BJ (cell line): ENCODE measurements around the gene VPS29. TPM values are rescaled to one million over a fixed set of nuclear protein-coding genes. Genes with fewer than 3 reads are reported as not detected.
A peak's percentile ranks its signal among the peaks of the same experiment; 100 is the strongest.

ENCODE experiments used
- CTCF ChIA-PET: fragments of 350-600 bp; formaldehyde crosslinking; extraction: SDS; loops from one replicate; lab custom pipeline; 2021; ENCODE audit warnings: antibody characterized with exemption, inconsistent platforms; lab: Yijun Ruan, JAX
- POLR2A ChIA-PET: fragments of 300-600 bp; sonication (Branson Sonifier 250); formaldehyde crosslinking; extraction: SDS; loops from one replicate; lab custom pipeline; 2021; ENCODE audit warnings: antibody characterized with exemption; lab: Charles Lee
- DNase-seq: peaks from one replicate; pipeline ENCODE4 v3.0.0-alpha.2; 2011; ENCODE audit warnings: low read depth
- H3K27me3 ChIP-seq: 2 replicates; pipeline ENCODE4 v1.6.0; 2011; ENCODE audit warnings: low read length; ENCODE audit not compliant: control insufficient read depth, insufficient read depth
- H3K36me3 ChIP-seq: 2 replicates; pipeline ENCODE4 v1.5.1; 2011; ENCODE audit warnings: low read length; ENCODE audit not compliant: control insufficient read depth, insufficient read depth
- H3K4me3 ChIP-seq: 2 replicates; pipeline ENCODE4 v1.5.1; 2011; ENCODE audit warnings: low read depth, mild to moderate bottlenecking, control low read depth, low read length
- CTCF ChIP-seq: IDR thresholded peaks from 2 replicates; pipeline ENCODE4 v1.5.1; 2011; ENCODE audit warnings: low read depth, mild to moderate bottlenecking, control low read depth, inconsistent platforms, low read length, moderate library complexity; ENCODE audit not compliant: insufficient read depth
- polyA plus RNA-seq: library from polyadenylated mRNA; depleted of rRNA; stranded (reverse); fragments of >200 nt; gene quantifications from 2 replicates; pipeline ENCODE4 v1.2.3, GENCODE V29; 2011

The VPS29 gene
- polyA plus RNA-seq, 1 experiment = 98.8 TPM

- H3K36me3 ChIP-seq = no peaks in the 10 kb centered on the region
- ChIA-PET POLR2A (interaction anchor here (0.8 kb wide), 1 partner anchor 46 kb away, joined by 8 read pairs; the partner anchor contains the start of gene GPN3), CTCF (interaction anchor here (1.1 to 15.3 kb wide), 9 partner anchors 8 to 374 kb away, joined by 5 to 340 read pairs (median 7); partner anchors contain the start of genes ARPC3, FAM216A and GPN3)
- no peak for TF ChIP-seq CTCF
- H3K4me3 ChIP-seq = no peak overlapping the region
- no peak for DNase-seq
- H3K27me3 ChIP-seq = 0 out of 2 replicates have a peak, but pooled peaks cover 1% of the 10 kb centered on the region
These were observed 11.9 kb upstream of the VPS29 start for GRCh38 chr12:110513842-110514241.

GRCh38 chr12:110508071-110508586 is 6.2 kb upstream of the VPS29 start:
- no peak for DNase-seq
- CTCF ChIA-PET = interaction anchor here (0.6 to 15.3 kb wide), 5 partner anchors 35 to 93 kb away, joined by 3 to 340 read pairs (median 6); partner anchors contain the start of gene ARPC3
- POLR2A ChIA-PET = no interaction called here
- no peak for TF ChIP-seq CTCF
- H3K27me3 ChIP-seq = no peaks in the 10 kb centered on the region
- no peak overlapping the region for H3K4me3 ChIP-seq
- H3K36me3 ChIP-seq = no peaks in the 10 kb centered on the region

GRCh38 chr12:110505332-110505731 is 3.4 kb upstream of the VPS29 start:
- TF ChIP-seq CTCF = no peak
- ChIA-PET POLR2A (no interaction called here), CTCF (interaction anchor here (0.7 to 0.9 kb wide), 2 partner anchors 37 to 95 kb away, joined by 3 to 5 read pairs; partner anchors contain the start of genes FAM216A and GPN3)
- Histone ChIP-seq H3K36me3 (no peaks in the 10 kb centered on the region), H3K4me3 (no peak overlapping the region), H3K27me3 (no peaks in the 10 kb centered on the region)
- no peak for DNase-seq

GRCh38 chr12:110503432-110503831 is 1.5 kb upstream of the VPS29 start:
- no peaks in the 10 kb centered on the region for H3K27me3 ChIP-seq
- ChIA-PET CTCF (interaction anchor here (0.8 to 1.7 kb wide), 4 partner anchors 34 to 1251 kb away, joined by 3 to 16 read pairs (median 4); no protein-coding TSS in a partner anchor), POLR2A (no interaction called here)
- H3K36me3 ChIP-seq = no peaks in the 10 kb centered on the region
- DNase-seq = no peak
- no peak overlapping the region for H3K4me3 ChIP-seq
- TF ChIP-seq CTCF = no peak

- no peak for TF ChIP-seq CTCF
- POLR2A ChIA-PET = no interaction called here
- CTCF ChIA-PET = interaction anchor here (1.1 to 4.3 kb wide), 4 partner anchors 10 to 101 kb away, joined by 3 to 35 read pairs (median 8); partner anchors contain the start of genes ARPC3, FAM216A and GPN3
- H3K36me3 ChIP-seq = no peaks in the 10 kb centered on the region
- H3K27me3 ChIP-seq = no peaks in the 10 kb centered on the region
- no peak for DNase-seq
- peak overlapping the region; percentile 95 for H3K4me3 ChIP-seq
These were observed 536 bp downstream of the VPS29 start for GRCh38 chr12:110501399-110501751.
